ENCODE data around the gene PRR19. TPM values are rescaled to one million over a fixed set of nuclear protein-coding genes. Genes with fewer than 3 reads are reported as not detected.

The PRR19 gene
- total RNA-seq, 1 experiment from 2014 or later, result 0.93 TPM

DNA sequence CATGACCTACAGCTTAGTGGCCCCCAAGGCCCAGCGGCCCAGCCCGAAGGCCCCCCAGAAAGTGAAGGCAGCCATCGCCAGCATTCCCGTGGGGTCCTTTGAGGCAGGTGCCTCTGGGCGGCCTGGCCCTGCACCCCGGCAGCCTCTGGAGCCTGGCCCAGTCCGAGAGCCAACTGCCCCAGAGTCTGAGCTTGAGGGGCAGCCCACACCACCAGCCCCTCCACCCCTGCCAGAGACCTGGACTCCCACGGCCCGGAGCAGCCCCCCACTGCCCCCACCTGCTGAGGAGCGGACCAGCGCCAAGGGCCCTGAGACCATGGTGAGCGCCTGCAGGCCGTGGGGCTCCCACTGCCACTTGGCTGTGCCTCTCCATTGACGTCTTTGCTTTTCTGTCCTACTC is 9.0 kb upstream of the PRR19 start:
- Histone ChIP-seq H3K4me2 (ENCODE audit: low read length) (no peak overlapping the region), H3K4me3 (replicated peaks in 1 of 2; ENCODE audit: low read depth in 1 of 2, low read length in 2 of 2) (no peak overlapping the region), H3K27ac (ENCODE audit: low read depth, low read length) (no peak overlapping the region; the same call in 1 of the 2 replicates), H3K36me3 (ENCODE audit: control insufficient read depth in 1 of 2, insufficient read depth in 2 of 2, low read length in 2 of 2) (peaks cover 12 to 16% of the 10 kb centered on the region in 2 experiments; a peak in 3 of 4 replicates), H3K9me2 (ENCODE audit: insufficient read depth) (no peaks in the 10 kb centered on the region), H3K79me2 (ENCODE audit: insufficient read depth, low read length) (no peaks in the 10 kb centered on the region), H3K27me3 (ENCODE audit: insufficient read depth, low read length) (no peaks in the 10 kb centered on the region), H4K20me1 (ENCODE audit: insufficient read depth) (no peaks in the 10 kb centered on the region), H2AFZ (ENCODE audit: low read depth, low read length, poor library complexity, severe bottlenecking) (no peak overlapping the region), H3K4me1 (ENCODE audit: control insufficient read depth in 1 of 2, insufficient read depth in 2 of 2, low read length in 2 of 2) (peaks cover 10 to 26% of the 10 kb centered on the region in 2 experiments; a peak in 3 of 4 replicates), H3K9ac (ENCODE audit: low read length) (no peak overlapping the region), H3K9me3 (ENCODE audit: control insufficient read depth in 1 of 2, insufficient read depth in 1 of 2, low read depth in 1 of 2, low read length in 2 of 2) (no peaks in the 10 kb centered on the region)
- ChIA-PET RAD21 (ENCODE audit: low non-redundant PET in 1 of 2, low total read pairs in 2 of 2, uncharacterized antibody in 2 of 2, unreplicated experiment in 2 of 2) (no interaction called here), POLR2A (interaction anchor here (0.9 kb wide), 1 partner anchor 9 kb away, joined by 3 read pairs; the partner anchor contains the start of genes PAFAH1B3 and PRR19), CTCF (interaction anchor here (1.0 to 1.3 kb wide), 2 partner anchors 9 kb away, joined by 3 read pairs; partner anchors contain the start of gene PAFAH1B3)
- intact Hi-C loops (cut with micrococcal nuclease), result no loop called here
- ATAC-seq (no peak), DNase-seq (ENCODE audit: low read depth, low spot score) (no peak)
- BruUV-seq (replicated peaks), result no TSS peak
- no peak for TF ChIP-seq ELF1 (IDR thresholded peaks at IDR 0.05; ENCODE audit: borderline replicate concordance, low read depth)
- TF ChIP-seq SP1 (IDR thresholded peaks at IDR 0.05; ENCODE audit: low read depth), result no peak
- TF ChIP-seq JUND (IDR thresholded peaks at IDR 0.05), result no peak
- TF ChIP-seq CEBPB (IDR thresholded peaks at IDR 0.05; ENCODE audit: low read depth), result no peak
- TF ChIP-seq, protein P1, sequence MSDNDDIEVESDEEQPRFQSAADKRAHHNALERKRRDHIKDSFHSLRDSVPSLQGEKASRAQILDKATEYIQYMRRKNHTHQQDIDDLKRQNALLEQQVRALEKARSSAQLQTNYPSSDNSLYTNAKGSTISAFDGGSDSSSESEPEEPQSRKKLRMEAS (IDR thresholded peaks at IDR 0.05), result no peak
- no peak for TF ChIP-seq ZBTB33 (IDR thresholded peaks at IDR 0.05; ENCODE audit: extremely low read depth, insufficient replicate concordance, low read length)
- TF ChIP-seq EZH2 (IDR thresholded peaks at IDR 0.05), result no peak
- TF ChIP-seq, protein P2, sequence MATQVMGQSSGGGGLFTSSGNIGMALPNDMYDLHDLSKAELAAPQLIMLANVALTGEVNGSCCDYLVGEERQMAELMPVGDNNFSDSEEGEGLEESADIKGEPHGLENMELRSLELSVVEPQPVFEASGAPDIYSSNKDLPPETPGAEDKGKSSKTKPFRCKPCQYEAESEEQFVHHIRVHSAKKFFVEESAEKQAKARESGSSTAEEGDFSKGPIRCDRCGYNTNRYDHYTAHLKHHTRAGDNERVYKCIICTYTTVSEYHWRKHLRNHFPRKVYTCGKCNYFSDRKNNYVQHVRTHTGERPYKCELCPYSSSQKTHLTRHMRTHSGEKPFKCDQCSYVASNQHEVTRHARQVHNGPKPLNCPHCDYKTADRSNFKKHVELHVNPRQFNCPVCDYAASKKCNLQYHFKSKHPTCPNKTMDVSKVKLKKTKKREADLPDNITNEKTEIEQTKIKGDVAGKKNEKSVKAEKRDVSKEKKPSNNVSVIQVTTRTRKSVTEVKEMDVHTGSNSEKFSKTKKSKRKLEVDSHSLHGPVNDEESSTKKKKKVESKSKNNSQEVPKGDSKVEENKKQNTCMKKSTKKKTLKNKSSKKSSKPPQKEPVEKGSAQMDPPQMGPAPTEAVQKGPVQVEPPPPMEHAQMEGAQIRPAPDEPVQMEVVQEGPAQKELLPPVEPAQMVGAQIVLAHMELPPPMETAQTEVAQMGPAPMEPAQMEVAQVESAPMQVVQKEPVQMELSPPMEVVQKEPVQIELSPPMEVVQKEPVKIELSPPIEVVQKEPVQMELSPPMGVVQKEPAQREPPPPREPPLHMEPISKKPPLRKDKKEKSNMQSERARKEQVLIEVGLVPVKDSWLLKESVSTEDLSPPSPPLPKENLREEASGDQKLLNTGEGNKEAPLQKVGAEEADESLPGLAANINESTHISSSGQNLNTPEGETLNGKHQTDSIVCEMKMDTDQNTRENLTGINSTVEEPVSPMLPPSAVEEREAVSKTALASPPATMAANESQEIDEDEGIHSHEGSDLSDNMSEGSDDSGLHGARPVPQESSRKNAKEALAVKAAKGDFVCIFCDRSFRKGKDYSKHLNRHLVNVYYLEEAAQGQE (IDR thresholded peaks at IDR 0.05; ENCODE audit: low read depth), result no peak

All from HCT116 (cell line).